Stimulated activated CD4-positive, alpha-beta T cell treated with anti-CD3 and anti-CD28 coated beads, Interleukin-1b, Interleukin-23, amount 100 ng/mL, for 48 hours (primary cell): Measurements from ENCODE around the gene PLXNA4.

ENCODE experiments used
- DNase-seq: peaks from one replicate; pipeline ENCODE4 v3.0.0-alpha.2; 2020

PLXNA4 gene

DNA sequence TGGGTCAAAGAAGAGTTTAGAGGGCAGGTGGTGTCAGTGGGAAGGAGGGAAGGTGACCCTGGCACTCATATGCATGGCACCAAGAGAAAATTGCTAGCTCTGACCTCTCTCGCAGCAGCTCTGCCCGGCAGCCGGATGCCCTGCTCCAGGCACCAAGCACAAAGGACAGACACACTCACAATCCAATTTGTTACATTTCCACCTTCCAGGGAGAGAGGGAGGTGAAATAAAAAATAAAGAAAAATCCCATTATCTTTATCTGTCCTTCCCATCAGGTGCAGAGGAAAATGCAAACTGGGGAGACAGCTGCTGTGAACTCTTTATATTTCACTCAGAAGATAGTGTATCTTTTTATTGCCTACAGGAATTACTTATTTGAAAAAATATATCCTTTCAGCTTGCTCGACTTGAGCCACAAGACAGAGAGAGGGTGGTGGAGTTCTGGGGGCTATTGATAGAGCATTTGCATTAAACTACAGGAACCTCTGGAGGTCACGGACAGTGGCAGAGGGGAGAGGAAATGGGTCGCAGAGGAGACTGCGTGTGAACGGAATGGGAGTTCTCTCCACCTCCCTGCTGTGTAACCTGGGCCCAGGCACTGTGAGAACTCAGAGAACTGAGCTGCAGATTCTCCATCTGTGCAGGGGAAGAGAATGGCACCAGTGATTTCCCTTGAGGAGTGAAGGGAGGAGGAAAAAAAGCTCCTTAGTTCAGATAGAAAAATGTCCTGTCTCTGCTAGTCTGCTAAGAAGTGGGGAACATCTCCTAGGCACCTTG lies 421.4 kb downstream of the PLXNA4 start:
- DNase-seq: no peak

DNA sequence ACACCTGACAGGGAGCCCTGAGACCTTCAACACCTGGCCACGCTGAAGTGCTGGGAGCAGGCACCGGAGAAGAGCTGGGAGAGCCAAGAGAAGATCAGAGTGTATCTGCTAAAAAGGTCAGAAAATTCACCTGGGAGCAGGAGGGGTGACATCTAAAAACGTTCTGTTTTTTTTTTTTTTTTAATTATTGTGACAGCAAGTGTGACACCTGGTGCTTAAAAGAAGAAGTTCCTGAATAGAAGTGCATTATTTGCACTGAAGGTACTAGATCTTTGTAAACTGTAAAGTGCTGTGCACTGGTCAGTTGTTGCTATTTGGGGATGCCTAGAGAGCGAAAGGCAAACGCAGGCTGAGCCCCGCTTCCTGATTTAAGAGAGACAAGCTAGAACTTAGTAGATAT lies 422.0 kb downstream of the PLXNA4 start:
- no peak for DNase-seq

DNA sequence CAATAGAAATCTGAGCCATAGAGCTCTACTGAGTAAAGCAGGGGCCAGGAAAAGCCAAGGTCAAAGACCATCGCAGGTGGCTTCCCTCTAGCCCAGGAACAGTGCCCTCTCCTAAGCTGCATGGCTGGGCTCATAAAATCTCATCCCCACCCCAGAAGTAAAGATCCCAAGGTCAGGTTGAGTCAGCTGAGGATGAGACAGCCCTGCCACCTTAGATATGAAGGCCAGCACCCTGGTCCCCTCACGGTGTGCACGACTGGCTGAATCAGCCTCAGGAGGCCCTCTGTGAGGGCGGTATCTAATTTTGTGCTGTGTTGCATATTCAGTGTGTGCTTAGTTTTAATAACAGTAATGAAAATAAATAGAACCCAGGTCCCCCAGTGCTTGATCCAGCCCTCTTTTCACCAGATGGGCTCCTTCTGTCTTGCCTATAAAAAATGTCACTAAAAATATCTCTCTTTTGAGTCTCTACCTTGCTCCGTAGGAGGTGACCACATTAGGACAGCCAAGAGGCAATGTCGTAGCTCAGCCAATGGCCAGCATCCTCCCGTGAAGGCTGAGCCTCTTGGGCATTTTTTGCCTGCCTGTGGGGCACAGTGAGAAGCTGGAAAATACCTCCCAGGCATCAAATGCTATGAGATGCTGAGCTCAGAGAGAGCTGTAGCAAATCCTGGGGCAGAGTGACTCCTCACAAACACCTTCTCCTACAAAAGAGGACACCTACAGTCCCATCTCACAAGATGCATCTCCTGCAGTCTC lies 424.0 kb downstream of the PLXNA4 start:
- DNase-seq: no peak

DNA sequence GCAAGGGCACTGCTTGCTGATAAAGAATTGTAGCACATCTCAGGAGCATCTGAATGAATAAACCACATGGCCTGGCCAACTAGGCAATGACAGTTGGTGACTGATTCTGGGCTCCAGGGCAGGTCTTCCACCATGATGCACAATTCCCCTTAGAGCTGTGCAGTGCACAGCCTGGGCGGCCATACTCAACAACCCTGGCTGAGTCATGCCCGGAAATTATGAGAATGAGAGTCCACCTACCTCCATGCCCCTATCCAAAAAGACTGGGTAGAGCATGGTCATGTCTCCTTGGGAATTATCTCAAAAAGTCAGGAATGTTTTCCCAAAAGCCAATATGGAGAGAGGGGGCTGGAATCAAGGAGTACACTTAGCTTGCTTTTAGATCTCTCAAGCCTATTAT lies 425.6 kb downstream of the PLXNA4 start:
- DNase-seq: no peak

DNA sequence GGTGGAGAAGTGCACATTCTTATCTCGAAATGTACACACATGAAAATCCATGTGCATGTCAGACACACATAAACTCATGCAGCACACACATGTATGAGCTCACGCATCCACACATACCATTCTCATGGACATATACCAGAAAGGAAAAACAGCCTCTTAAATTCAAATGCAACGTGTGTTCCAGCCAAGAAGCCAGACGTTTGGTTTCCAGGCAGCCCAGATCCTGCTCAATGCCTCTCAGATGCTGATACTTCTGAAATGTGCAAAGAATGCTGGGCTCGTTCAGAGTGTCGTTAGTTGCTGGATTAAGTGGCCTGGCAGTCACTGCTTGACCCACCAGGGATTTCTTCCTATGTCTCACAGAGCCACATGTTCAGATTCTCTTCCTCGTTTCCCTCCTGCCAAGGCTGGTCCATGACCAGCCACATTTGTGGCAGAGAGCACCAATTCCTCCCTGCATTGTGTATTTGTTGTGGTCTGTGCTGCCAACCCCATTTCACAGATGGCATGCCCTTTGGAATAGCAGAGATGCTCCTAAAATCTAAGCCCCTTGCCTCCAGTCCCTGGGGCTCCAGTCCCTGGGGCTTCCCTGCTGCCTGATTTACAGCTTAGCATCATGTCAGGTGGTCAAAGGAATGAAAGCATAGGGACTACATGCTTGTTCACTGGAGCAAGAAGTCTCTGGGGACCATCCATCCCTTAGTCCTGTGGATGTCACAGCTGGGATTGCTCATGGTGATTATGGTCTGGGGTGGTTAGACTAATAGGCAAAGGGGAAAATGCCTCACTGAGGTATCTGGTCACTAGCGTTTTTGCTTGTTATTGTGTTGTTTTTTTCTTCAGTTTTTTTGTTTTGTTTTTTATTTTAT lies 426.6 kb downstream of the PLXNA4 start:
- no peak for DNase-seq

DNA sequence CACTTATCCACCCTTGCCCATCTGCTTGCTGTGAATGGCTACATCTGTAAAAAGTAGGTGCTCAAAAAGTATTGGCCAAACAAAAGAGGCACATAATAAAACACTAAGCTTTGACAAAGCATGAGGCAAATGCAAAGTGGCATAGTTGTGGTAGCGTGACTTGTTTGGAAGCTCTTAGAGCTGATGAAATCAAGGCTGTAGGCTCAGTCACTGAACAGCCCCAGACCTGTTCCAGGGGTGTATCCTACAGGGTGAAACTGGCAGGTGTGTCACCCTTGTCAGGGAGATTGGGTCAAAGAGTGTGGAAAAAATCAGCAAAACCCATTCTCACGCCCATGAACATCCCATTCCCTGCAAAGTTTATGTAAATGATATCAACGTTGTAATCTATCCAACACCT lies 427.4 kb downstream of the PLXNA4 start:
- no peak for DNase-seq

DNA sequence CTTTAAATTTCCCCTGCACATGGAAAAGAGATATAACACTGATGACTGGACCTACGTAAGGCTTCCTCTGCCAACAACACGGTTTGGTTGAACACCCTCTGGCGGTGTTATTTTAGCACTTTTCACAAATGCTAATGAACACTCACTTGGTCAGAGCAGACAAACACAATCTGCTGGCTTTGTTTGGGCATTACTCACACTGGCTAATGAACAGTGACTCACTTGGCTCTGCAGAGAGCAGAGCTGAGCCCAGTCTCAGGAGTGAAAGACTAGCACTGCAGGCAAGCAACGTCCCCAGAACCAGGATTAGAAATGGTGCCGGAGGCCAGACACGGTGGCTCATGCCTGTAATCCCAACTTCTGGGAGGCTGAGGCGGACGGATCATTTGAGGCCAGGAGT lies 430.8 kb downstream of the PLXNA4 start:
- DNase-seq: no peak

DNA sequence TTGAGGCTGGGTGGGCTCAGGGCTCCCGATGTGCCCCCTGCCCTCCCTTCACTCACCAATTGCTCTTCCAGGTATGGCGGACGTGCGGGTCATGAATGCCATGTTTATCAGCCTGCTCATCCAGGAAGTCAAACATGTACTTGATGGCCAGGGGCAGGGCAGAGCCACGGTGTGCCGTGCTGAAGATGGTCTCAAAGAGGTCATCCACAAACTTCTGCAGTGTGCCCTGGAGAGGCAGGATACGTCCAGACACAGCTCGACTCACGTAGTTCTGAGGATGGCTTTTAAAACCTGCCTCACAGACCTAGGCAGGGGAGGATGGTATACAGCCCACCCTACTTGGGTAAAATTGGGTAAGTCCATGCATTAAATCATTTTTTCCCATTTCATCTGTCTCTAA lies 431.2 kb downstream of the PLXNA4 start:
- DNase-seq: no peak

DNA sequence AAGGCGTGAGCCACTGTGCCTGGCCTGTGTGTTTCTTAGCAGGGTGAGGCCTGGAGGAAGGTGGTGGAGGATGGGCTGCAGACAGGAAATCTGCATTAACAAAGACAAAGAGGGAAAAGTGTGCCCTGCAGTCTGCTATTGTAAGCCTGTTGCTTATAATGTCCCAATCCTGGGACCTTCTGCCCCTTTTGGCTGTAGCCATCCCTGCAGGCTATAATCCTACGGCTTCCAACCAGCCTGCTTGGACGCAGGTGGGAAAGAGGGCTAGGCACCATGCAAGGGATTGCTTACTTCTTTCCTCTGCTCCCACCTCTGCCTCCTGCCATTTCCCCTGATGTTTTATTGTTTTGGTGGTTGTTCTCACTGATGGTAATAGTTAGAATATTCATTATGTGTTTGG lies 434.3 kb downstream of the PLXNA4 start:
- DNase-seq: no peak

DNA sequence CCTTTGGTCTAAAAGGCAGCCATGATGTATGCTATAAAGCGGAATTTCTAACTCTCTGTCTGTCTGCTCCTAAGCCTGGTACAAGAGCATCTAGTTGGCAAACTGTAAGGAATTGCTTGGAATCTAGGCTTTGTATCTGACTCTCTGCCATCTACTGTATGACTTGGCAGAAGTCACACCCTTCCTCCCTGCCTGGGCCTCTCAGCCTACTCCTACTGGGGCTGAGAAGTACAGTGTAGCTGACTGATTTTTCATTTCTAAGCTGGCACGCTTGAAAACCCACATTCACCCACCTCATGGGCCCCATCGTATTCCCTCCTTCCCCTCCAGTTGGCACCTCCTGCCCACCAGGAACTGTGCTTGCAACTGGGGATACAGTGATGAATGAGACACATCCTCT lies 435.2 kb downstream of the PLXNA4 start:
- DNase-seq: no peak

DNA sequence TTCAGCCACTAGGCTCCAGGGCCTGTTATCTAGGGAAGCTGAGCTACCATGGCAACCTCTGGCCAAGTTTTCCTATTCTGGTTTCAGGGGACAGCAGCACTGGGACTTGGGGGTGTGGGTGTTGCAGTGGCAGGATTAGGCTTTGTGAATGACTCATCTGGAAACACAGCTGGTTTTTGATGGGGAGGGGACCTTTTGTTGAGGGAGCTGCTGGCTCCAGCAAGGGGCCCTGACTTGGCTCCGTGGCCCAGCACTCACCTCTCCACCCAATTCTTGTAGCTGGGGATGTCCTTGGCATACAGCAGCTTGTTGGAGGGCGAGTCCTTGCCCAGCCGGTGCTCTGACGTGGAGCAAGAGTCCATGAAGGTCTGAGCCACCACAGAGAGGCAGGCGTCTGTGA lies 435.9 kb downstream of the PLXNA4 start:
- DNase-seq: no peak

DNA sequence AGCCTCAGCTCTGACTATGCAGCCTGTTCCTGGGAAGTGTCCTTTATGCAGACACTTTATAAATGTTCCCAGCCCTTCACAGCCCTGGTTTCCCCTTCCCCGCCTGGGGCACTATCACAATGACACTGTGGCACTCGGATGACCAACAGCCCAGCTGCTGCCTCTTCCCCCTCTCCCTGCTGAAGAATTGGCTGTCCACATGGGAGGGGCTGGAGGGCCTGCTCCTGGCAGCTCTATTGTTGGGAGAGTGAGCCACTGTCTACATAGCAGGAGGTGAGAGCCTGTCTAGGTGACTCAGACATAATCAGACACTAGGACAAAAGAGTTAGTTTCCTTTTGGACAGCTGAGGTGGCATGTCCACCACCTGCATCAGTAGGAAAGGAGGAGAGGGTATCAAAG lies 437.5 kb downstream of the PLXNA4 start:
- no peak for DNase-seq

DNA sequence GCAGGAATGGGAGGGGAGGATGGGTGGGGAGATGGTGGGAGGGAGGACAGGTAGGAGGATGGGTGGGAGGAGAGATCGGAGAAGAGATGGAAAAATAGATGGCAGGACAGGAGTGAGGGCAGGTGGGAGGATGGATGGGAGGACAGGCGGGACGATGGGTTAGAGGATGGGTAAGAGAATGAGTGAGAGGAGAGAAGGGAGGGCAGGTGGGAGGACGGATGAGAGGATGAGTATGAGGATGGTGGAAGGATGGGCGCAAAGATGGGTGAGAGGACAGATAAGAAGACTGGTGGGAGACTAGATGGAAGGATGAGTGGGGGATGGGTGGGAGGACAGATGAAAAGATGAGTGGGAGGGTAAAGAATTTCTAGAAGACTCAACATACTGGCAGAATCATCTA lies 438.6 kb downstream of the PLXNA4 start:
- DNase-seq: no peak

DNA sequence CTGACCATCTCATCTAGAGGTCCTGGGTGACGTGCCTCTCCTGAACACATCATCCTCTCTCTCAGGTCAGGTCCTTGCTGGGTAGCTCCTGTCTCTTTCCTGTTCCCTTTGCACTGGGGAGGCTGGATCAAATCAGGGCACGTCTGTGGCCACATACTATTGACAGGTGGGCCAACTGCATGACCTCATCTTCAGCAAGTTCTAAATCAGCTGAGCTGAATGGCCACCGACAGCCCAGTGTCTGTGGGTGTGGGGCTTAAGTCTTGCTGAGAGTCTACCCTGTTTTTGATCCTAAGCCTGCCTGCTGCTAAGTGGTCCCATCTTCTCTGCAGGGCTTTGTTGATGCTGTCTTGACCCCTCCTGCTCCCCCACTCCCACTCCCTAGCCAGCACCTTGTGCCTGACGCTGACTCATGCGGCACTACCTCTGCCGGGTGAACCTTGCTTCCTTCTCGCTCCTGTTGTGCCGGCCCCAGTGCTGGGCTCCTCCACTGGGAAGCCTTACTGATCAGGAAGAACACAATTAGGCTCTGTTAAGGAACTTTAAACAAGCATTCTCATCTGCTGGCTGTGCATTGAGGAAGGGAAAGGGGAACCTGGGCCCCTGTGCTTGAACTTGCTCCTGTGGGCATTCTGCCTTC lies 440.4 kb downstream of the PLXNA4 start:
- no peak for DNase-seq

DNA sequence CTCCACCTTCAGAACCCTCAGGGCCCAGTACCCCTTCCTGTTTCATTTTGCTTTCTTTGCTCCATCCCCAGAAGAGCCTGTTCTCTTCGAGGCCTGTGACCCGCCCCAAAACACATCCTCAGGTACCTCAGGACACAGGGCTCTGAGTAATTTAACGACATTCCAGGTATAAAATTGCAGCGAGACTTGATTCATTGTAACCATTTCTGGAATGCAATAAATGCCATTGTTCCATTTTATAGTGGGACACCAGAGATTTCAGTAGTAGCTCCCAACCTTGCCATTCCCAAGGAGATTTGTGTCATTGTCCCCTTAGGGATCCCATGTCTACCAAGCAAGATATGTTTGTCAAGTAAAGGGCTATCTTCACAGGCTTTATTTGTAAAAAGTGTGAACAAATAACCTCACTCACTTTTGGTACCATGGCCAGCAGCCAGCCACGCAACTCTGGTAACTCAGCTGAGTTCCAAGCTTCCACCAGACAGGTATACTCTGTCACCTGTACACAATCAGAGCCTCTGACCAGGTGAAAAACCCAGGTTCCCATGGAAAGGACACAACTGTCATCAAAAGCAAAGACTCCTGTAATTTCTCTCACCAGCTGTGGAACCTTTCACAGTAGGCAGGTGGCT lies 441.3 kb downstream of the PLXNA4 start:
- DNase-seq: no peak

DNA sequence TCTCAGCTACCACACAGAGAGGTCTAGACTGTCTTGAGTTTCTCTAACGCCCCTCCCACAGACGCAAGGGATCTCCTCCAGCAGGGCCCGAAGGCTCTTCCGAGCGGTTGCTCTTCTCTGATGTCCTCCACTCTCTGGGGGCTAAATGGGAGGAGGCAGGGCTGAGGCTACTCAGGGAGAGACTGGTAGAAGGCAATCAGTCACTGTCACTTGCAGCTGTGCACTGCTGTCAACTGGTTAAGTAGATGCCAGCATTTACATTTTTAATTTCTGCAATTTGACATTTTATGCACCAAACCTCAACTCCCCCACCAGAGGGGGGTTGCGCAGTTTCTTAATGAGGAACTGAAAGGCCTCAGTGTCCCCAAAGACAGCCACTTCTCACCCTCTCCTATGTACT lies 442.8 kb downstream of the PLXNA4 start:
- no peak for DNase-seq

DNA sequence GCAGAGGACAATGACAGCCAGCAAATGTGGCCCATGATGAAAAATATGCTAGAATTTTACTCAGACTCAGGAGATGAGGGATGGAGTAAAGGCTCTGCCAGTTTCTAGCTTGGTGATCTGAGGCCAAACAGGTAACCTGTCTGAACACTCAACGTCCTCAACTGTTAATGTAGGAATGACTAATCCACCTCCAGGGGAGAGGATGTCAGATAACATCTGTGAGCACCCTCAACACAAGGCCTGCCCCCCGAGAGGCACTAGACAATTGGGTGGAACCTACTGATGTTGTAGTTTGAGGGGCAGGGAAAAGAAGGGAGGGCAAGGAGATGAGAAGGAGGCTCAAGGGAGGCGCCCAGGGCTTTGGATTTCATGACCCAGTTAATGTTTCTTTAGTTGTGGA lies 445.1 kb downstream of the PLXNA4 start:
- DNase-seq: no peak

DNA sequence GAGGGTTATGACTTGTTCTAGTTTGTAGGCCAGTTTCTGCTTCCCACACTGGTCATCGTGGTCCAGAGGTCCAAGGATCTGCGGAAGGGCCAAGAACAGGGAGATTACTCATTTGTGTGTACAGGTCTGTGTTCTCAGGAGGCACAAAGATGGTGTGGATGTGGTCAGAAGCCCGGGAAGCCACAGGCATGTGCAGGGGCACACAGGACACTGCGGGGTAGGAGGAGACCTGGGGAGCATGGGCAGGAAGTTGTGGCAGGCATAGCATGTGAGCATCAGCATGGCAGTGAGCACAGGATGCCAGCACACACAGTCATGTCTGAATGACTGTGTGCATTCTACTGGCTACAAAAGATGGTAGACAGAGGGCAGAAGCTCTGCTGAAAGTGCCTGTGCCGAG lies 445.8 kb downstream of the PLXNA4 start:
- DNase-seq: no peak

DNA sequence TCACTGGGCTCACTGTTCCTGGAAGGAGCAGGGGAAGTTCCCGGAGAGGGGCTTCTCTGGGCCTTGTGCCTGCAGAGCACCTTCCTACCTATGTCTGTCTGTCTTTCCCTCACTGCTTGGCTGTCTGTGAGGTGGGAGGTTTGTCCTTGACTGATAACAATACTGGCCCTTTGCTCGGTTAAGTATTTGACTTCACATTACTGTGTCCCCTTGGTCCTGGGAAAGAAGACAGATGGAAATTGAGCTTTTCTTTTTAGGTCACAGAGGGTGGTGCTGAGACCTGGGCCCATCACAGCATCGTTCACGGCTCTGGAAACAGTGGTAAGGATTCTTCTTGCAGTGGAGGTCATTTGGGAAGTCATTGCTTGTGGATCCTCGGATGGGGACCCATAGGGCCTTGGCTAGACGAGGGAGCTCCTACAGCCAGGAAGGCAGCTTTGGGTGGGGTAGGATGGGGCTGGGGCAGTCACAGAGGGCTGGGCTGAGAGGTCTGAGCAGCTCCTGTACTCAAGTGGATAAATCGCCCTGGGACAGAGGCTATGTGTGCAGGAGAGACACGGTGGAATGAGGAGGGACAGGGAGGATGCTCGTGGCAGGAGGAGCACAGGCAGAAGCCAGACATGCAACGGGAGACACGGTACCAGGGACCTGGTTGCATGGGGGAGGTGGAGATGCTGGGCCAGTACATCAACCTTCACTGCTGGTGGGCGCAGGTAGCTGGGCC lies 450.2 kb downstream of the PLXNA4 start:
- DNase-seq: no peak

DNA sequence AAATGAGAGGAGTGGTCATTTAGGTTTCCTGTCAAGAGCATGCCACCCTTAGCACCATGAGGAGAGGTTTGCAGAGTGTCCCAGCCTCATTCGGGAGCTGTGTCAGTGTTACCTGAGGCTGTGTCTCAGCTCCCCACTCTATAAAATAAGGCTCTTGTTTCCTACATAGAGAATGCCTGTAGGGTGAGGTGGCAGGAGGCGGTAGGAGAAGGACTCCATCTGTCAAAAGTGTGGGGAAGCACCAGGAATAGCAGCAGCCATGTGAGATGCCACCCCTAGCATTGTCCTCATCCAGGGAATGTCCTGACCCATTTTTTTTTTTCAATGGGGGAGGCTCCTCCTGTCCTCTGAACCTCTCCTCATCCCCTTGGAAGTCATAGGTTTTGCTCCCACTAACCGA lies 451.2 kb downstream of the PLXNA4 start:
- no peak for DNase-seq

DNA sequence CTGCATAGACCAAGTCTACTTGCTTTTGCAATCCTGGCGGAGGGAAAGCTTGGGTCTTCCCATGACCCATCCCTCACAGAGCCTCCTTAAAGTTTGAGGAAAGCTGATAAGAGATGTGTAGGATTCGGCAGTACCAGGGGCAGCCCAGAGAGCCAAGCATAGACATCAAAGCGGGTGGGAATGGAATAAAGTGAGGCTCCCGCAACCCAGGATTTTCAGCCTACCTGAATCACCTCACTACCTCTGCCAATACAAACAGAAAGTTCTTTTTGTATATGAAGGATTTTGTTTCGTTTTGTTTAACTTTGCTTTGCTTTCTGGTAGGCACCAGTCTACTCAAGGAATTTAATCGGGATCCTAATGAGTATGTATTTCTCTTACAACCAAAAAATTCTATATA lies 451.7 kb downstream of the PLXNA4 start:
- no peak for DNase-seq

DNA sequence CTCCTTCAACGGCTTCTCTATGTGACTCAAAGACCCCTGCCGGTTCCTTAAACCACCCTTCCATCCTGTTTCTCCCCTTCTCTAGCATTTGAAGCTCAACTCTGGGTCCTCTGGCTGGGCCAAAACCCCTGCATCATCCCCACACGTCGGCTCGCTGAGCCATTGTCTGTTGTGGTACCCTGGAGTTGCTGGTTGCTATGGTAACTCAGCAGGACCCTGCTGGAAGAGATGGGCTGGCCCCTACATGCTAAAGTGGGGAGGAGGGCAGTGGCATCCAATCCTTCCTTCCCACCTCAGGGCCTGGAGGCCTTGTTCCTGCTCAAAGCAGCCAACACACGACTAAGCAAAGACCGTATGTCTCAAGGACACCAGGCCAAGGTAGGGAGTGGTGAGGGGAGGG lies 452.5 kb downstream of the PLXNA4 start:
- DNase-seq: no peak
